HG03432 (cell line): Measurements from ENCODE around the gene BCKDHB.
A peak's percentile ranks its signal among the peaks of the same experiment; 100 is the strongest.
"Not testable (repeated sequence)": the region's sequence is repeated elsewhere in the genome, so short reads cannot be mapped to it uniquely, and the experiment has no call there.

Experiments used
- ATAC-seq: cut with Tn5 transposase; IDR thresholded peaks from one replicate; pipeline ENCODE4 v1.9.1; 2021; ENCODE audit warnings: mild to moderate bottlenecking, moderate library complexity; ENCODE audit not compliant: unreplicated experiment

BCKDHB gene

DNA sequence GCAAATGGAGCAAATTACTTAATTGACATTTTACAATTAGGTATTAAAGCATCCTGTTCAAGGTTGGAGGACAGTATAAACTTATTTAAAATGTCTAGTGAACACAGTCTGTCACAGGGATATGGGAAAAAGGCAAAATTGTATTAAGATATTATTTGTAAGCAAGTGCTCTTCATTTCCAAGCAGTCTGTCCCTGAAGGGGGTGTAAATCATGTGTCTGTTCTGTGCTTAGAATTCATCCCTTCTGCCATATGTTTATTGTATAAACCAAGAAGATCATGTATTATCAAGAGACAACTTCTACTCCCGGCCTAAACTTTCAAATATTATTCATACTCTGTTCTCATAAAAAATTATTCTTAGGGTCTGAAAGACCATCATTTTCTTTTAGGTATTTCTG lies 144.8 kb downstream of the BCKDHB start:
- no peak for ATAC-seq

DNA sequence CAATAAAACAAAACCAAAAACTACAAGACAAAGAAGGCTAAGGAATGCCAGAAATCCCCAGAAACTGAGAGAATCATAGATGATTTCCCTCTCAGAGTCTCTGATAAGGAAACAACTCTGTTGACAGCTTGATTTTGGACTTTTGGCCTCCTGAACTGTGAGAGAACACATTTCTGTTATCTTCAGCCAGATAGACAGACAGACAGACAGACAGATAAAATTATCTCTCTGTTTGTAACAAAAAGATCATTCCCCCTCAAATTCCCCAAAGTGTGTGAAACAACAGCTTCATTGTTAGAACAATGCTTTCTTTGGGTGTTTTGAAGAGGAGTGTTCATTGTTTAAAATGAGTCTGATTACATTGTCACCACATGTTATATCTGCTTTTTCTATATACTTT lies 148.2 kb downstream of the BCKDHB start:
- ATAC-seq, result no peak

DNA sequence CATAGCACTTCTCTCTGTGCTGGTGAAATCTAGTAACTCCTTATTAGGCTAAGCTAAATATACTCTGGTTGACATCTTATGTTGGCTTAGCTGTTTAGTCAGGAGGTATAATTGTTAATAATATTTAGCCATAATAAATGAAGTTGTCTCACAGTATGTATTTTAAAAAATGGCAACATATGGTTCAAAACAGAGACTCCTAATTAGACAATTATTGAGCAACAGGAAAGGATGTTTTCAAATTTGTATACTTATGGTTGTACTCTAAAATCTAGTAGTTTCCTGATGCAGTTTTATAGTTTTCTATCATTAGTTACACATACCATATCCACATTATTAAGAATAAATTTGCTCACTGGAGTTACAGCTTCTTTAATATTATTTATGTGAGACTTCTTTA lies 150.2 kb downstream of the BCKDHB start:
- ATAC-seq, result no peak

DNA sequence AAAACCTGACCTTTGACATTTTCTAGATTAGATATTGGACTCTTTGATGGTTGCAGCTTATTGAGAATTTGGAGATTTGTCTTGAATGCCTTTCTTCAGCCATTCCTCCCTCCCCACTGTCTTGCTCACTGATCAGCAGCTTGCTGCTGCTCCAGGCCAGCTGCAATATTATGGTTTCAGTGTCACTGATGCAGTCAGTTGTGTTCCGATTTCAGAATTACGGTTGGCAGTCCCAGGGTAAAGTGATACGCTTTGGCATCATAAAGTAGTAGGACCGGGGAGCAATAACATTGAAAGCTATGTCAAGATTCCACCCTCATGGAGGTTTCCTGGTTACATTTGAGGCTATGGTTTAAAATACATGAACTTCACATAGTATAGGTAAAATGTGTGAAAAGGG lies 152.6 kb downstream of the BCKDHB start:
- ATAC-seq, result no peak

DNA sequence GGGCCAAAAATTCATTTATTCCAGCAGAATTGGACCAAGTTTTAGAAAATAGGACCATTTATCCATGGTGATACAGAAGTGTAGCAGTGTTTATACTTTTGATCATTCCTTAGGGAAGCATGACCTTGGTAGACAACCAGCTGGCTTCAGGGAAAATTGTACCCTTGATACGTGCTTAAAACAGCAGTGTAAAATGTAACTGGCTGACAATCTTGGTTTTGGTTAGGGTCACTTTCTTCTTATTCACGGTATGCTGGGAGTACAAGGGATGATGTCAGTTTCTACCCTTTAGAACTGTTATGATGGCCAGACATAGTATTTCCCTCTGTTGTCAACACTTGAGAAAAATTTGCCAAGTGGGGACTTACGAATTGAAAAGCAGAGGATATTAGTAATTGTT lies 157.1 kb downstream of the BCKDHB start:
- ATAC-seq, result no peak

DNA sequence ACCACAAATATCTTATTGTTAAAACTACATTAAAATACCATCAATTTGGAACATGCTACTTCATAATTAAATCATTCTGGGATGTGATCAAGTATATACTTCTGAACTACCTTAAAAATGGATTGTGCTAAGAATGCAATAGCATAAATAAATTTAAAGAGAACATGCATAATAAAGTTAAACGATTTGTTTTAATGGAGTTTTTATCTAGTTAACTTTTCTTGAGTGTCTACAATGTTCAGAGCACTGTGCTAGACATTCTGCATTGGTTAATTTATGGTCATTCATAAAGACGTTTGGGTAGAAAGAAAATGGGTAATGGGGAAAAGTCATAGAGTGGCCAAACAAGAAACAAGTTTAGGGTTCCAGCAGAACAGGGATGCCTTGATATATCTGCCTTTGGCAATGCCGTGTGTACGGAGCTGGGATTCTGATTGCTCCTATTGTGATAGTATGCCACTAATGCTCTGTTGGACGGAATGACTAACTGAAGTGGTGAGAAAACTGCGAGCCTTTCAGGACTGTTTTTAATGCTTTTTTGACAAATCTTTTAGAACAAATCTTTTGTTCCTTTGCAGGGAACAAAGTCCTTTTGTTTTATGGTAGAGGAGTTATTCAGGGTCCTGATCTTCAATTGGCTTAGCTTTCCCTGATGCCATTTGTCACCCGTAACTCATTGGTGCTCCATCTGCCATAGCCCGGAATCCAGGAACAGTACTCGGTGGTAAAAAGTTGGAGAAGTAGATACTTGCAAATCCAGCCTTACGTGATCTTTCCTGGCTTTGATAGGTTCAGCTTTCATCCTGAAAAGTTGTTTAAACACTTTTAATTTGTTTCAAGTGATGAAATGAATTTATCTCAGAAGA lies 162.6 kb downstream of the BCKDHB start:
- ATAC-seq, result no peak

DNA sequence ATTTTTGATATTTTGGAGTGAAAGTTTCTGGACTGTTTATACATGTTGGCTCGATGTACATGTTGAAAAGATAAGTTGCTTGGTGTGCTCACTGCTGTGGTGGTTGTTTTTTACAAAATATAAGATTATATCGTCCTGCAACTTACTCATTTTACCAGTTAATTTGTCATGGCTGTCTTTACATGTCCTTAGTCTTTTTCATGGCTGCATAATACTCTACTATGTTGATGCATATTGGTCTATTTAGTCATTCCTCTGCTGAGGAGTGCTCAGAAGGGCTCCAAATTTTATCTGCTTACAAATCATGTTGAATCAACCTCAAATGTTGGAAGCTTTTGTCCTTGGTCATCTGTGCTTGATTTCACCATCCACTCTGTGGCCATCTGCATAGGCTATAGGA lies 164.6 kb downstream of the BCKDHB start:
- no peak for ATAC-seq

DNA sequence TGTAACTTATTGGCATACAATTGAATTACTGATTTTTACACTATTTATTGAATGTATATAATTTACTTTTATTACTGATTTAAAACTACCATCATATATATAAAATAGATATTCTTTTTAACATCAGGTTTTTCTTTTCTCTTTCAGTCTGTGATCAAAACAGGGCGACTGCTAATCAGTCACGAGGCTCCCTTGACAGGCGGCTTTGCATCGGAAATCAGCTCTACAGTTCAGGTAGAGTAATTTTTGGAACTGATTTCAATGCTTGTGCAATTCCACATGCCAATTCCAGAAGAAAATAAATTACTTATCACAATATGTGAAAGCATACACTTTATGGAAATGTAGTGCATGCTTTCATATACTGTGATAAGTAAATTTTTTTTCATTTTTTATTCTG lies 166.5 kb downstream of the BCKDHB start:
- ATAC-seq, result no peak

DNA sequence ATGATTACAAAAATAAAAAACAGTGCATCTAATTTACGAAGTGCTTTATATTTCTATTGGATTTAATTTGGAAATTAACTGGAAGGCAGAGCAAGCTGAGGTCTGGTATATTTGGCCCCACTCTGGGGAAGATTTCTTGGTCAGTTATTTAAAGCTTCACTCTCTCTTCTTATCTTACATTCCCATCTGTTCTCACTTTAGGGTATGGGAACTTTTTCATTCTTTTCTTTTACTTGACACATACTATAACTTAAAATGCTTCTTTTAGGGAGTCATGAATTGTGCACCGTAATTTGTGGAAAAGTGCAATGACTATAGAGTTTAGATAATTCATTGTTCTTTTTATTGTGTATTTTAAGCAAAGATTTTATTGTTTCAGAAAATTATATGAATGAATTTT lies 170.4 kb downstream of the BCKDHB start:
- no peak for ATAC-seq

DNA sequence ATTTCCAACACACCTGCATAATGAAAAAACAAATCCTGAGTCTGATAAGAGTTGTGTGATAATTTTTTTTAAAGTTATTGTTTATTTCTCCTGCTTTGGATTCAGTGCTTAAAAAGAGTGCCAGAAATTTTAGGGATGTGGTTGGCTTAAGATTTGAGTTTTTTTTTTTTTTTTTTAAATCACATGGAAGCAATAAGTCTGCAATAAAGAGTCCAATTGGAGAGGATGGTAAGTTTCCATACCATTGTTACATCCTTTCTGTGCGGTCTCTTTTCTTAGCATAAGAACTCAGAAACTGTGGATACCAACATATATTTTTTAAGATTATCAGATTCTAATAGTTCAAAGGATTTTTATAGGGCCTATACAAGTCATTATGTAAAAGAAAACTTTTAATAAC lies 171.0 kb downstream of the BCKDHB start:
- no peak for ATAC-seq

DNA sequence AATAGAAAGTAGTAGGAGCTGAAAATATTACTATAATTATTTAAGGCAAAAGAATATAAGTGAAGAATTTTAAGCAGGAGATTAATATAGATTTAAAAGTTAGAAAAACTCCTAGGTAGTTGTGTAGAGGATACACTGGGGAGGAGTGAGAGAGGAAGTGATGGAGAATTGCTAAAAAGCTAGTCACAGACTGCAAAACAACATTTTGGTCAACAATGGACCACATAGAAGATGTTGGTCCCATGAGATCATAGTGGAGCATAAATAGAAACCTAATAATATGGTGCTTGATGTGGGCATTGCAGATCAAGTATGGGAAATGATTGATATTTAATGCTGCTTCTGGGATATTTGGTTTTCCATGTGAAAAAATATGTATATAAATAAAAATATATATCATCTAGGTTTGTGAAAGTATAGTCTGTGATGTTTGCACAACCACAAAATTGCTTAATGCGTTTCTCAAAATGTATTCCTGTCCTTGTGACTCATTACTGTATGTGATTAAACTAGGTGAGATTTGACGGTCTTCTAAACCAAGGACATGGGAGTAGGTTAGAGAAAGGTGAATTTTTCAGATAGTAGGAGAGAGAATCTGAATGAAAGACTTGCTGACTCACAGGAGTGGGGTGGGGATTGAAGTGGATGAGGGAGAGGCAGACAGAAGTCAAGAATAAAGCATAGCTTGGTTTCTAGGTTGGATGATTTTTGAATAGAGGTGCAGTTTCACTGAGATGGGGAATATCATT lies 174.0 kb downstream of the BCKDHB start:
- ATAC-seq, result peak; percentile 81

DNA sequence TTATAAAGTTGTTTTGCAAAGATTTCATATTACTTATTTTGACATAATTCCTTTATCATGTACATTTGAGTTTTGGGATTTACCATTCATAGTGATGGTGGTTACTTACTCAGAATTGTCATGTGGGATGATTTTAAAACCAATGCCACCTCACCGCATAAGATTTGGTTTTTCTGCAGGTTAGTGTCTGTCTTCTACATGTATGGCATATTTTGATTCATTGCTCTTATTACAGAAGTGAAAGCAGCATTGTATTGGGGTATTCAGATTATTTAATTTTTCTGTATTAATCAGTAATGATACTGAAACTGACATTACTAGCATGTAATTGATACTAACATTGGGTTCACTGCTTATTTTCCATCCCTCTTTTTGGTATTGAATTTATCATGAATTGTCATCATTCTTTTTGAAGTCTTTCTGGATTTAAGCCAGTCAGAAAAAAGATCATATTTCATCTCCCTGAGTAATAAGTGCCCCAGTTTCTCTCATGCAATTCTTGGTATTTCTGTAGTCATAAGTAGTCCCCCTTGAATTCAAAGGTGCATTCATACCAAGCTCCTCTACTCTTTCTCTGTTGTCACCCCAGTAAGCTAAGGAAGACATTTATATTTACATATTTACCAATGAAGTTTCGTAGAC lies 176.6 kb downstream of the BCKDHB start:
- no peak for ATAC-seq

DNA sequence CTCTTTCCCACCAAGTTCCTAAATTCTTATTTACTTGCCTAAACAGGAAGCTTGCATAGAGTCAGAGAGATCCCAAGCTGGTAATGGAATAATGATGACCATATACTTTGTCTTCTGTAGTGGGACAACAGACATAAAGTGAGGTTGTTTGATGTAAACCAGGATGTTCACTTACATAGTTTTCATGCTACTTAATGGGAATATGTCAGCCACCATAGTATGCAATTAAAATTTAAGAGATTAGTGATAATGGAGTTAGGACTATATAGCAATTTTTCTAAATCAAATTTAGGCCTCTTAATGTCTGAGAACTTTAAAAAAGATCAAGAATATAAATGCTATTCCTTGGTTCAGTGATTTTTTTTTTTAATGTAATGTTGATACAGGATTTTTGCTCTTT lies 180.6 kb downstream of the BCKDHB start:
- no peak for ATAC-seq

DNA sequence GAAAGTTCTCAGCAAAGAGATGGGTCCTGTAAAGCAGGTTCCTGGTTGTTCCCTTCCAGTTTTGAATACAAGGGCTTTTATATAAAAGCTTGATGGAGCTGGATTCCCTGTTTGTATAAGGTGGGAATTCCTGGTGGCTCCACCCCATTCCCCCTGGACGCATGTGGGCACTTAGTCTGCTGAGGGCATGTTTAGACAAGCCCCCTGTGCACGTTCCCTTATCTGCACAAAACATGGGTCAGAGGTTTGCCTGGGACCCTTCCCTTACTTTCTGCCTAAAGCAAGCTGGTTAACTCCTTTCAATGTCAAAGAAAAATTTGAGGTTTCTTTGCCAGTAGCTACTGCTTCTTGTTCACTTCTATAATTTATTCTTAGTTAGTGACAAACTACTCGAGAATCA lies 181.1 kb downstream of the BCKDHB start:
- no peak for ATAC-seq

DNA sequence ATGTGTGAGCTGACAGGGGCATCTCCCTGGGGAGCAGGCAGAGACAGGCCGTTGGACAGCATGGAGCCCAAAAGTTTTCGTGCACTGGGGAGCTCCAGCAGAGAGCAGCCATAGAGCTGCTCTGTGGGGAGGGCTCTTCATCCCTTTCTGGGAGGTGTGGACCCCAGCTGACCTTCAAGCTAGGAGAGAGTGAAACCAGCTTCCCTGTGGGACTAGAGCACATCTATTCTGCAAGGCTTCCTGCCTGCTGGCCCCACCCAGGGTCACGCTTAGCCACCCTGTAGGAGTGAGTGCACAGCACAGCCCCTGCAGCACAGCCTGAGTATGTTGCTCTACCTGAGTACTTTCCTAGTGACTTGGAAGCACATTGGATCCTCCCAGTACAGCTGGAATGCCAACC lies 183.3 kb downstream of the BCKDHB start:
- ATAC-seq, result no peak

DNA sequence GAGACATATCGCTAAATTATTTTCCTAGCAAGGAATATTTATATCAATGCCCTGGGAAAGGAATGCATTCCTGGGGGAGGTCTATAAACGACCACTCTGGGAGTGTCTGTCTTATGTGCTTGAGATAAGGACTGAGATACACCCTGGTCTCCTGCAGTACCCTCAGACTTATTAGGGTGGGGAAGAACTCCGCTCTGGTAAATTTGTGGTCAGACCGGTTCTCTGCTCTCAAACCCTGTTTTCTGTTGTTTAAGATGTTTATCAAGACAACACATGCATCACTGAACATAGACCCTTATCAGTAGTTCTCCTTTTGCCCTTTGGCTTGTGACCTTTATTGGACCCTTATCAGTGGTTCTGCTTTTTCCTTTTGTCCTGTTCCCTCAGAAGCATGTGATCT lies 188.1 kb downstream of the BCKDHB start:
- not testable (repeated sequence) for ATAC-seq

DNA sequence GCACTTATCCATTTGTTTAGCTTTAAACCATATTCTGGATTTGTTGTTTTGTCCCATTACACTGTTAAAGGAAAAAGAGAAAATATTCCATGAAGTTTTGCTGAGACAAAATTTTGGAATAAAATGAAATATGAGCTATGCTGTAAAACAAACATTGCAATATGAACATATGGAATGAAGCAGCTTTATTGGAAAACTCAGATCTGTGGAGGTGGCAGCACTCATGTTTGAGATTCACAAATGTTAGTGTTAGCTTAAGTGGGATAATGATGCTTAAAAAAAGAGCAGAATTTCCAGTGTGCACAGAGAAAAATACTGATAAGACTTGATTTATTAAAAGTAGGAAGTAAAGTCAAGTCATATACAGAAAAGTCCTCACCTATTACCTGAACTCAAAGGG lies 196.2 kb downstream of the BCKDHB start:
- no peak for ATAC-seq

DNA sequence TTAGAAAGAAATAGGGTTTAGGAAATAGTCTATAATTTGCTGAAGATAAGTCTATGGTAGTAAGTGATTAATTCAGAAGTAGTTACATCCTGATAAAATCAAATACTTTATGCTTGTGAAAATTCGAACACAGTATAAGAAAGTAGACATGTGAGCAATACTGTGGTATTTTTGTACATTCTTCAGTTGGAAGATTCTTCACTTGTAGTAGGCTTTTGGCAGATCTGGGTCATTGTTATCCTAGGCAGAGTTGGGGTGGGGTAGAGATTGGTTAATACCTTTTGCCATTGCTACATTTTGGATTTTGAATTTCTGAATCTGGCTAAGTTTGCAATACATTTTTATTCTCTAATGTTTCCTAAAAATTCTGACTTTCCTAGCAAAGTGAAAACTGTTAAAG lies 197.5 kb downstream of the BCKDHB start:
- ATAC-seq, result no peak

DNA sequence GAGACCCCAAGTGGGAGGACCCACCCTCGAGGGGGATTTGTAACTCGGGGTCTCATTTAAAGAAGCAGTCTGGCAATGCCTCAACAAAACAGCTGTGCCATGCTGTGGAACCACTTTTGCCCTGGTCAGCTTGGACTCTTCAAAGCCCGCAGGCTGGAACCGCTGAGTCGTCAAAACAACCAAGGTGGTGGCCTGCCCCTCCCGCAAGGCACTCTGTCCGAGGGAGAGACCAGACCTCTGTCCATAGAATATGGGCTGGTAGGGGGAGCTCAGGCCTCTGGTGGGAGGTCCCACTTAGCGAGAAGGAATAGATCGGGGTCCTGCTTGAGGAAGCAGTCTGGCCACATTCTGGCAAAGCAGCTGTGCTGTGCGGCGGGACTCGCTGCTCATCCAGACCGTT lies 208.1 kb downstream of the BCKDHB start:
- ATAC-seq, result no peak

DNA sequence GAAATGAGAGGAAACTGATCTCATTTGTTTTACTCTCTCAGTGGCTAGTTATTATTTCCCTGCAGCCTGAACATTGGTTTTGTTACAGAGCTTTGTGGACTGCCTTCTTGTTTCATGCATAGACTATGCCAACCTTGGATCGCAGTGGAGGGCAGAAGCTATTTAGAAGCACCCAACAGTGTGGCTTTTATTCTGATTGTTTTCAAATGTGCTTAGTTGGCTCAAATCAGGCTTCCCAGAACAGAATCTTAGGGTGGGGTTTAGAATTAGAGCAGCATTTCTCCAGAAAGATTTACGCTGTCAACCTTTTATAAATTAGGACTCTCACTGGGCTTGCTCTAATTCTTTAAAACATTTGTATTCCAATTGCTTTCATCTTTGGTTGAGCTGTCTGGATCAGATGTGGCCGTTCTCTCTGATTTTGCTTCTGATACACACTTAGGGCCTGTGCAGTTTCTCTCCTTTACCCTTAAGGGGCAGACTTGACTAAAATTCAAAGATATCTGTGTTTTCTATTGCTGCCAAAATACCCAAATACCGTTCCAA lies 210.3 kb downstream of the BCKDHB start:
- ATAC-seq, result no peak

DNA sequence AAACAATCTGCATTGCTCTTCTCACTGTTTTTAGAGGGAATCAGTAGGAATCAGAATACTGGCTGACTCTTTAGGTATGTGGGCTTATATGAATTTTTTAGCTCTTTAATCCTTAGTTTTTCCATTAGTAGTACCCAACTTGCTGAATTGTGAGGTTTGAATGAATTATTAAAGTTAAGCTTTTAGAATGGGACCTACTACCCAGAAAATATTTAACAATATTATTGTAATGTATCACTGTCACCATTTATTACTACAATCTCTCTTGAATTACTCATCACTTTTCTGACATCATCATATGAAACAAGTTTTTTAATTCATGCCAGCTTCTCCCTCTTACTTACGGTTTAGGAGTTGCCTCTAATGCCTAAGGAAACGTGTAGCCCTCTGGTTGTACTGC lies 212.7 kb downstream of the BCKDHB start:
- no peak for ATAC-seq

DNA sequence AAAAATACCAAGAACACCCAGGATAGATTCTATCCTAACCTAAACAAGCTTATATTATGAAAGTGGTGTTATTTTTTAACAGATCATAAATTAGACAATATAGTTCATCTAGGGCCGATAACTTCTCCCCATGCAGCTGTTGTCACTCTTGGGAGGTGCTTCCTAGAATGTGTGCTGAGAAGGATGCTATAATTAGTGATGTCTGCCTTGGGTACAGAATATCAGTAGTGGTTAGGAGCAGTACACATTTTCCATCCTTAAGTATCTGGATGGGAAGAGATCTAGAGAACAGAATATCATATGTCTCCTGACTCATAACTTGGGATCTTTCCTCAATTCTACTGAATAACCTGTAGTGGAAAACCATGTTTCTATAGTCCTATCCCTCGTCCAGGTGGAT lies 214.5 kb downstream of the BCKDHB start:
- ATAC-seq, result no peak
